Embryonic facial prominence (tissue), 1 donor: ENCODE data around the gene LTA.

Experiments used
- DNase-seq: peaks from one replicate; pipeline ENCODE4 v3.0.0-alpha.2; 2016; ENCODE audit errors: extremely low spot score

The LTA gene

DNA sequence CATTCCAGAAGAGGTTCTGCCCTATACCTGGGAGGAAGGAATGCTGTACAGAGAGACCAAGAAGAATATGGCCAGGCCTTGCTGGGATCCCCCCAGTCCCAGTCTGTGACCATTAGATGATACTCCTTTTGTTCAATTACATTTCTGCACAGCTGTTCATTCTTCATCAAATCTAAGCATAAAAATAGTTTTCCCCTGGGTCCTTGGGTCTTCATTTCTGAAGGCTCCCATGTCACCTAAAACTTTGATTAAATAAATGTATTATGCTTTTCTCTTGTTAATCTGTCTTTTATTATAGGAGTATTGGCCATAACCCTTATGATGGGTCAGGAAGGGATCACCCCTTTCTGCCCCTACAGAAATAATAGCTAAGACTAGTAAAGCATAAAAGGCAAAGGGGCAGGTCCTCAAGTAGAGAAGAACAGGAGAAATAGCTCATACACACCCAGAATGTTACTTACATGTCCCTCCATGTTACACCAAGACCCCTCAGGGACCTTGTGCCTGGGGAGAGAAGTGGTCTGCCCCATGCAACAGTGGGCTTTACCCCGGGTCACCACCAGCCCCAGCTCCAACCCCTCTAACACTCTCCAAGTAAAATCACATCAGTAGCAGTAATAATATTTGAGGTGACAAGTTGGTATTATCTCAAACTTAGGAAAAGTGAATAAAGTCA, 2.1 kb upstream of the LTA start:
- no peak for DNase-seq

DNA sequence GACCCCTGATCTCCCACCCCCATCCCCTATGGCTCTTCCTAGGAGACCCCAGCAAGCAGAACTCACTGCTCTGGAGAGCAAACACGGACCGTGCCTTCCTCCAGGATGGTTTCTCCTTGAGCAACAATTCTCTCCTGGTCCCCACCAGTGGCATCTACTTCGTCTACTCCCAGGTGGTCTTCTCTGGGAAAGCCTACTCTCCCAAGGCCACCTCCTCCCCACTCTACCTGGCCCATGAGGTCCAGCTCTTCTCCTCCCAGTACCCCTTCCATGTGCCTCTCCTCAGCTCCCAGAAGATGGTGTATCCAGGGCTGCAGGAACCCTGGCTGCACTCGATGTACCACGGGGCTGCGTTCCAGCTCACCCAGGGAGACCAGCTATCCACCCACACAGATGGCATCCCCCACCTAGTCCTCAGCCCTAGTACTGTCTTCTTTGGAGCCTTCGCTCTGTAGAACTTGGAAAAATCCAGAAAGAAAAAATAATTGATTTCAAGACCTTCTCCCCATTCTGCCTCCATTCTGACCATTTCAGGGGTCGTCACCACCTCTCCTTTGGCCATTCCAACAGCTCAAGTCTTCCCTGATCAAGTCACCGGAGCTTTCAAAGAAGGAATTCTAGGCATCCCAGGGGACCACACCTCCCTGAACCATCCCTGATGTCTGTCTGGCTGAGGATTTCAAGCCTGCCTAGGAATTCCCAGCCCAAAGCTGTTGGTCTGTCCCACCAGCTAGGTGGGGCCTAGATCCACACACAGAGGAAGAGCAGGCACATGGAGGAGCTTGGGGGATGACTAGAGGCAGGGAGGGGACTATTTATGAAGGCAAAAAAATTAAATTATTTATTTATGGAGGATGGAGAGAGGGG, 1.4 kb downstream of the LTA start:
- no peak for DNase-seq

DNA sequence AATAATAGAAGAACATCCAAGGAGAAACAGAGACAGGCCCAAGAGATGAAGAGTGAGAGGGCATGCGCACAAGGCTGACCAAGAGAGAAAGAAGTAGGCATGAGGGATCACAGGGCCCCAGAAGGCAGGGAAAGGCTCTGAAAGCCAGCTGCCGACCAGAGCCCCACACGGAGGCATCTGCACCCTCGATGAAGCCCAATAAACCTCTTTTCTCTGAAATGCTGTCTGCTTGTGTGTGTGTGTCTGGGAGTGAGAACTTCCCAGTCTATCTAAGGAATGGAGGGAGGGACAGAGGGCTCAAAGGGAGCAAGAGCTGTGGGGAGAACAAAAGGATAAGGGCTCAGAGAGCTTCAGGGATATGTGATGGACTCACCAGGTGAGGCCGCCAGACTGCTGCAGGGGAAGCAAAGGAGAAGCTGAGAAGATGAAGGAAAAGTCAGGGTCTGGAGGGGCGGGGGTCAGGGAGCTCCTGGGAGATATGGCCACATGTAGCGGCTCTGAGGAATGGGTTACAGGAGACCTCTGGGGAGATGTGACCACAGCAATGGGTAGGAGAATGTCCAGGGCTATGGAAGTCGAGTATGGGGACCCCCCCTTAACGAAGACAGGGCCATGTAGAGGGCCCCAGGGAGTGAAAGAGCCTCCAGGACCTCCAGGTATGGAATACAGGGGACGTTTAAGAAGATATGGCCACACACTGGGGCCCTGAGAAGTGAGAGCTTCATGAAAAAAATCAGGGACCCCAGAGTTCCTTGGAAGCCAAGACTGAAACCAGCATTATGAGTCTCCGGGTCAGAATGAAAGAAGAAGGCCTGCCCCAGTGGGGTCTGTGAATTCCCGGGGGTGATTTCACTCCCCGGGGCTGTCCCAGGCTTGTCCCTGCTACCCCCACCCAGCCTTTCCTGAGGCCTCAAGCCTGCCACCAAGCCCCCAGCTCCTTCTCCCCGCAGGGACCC, 2.3 kb downstream of the LTA start:
- no peak for DNase-seq

DNA sequence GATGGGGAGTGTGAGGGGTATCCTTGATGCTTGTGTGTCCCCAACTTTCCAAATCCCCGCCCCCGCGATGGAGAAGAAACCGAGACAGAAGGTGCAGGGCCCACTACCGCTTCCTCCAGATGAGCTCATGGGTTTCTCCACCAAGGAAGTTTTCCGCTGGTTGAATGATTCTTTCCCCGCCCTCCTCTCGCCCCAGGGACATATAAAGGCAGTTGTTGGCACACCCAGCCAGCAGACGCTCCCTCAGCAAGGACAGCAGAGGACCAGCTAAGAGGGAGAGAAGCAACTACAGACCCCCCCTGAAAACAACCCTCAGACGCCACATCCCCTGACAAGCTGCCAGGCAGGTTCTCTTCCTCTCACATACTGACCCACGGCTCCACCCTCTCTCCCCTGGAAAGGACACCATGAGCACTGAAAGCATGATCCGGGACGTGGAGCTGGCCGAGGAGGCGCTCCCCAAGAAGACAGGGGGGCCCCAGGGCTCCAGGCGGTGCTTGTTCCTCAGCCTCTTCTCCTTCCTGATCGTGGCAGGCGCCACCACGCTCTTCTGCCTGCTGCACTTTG, 3.3 kb downstream of the LTA start, which contains the start of gene TNF:
TSS of gene TNF (plus strand) at position 231 of the 567 bp plus-strand sequence. CDS start at position 408, 177 bp downstream.
- no peak for DNase-seq

DNA sequence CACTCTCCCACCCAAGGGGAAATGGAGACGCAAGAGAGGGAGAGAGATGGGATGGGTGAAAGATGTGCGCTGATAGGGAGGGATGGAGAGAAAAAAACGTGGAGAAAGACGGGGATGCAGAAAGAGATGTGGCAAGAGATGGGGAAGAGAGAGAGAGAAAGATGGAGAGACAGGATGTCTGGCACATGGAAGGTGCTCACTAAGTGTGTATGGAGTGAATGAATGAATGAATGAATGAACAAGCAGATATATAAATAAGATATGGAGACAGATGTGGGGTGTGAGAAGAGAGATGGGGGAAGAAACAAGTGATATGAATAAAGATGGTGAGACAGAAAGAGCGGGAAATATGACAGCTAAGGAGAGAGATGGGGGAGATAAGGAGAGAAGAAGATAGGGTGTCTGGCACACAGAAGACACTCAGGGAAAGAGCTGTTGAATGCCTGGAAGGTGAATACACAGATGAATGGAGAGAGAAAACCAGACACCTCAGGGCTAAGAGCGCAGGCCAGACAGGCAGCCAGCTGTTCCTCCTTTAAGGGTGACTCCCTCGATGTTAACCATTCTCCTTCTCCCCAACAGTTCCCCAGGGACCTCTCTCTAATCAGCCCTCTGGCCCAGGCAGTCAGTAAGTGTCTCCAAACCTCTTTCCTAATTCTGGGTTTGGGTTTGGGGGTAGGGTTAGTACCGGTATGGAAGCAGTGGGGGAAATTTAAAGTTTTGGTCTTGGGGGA, 4.0 kb downstream of the LTA start:
- DNase-seq = no peak

DNA sequence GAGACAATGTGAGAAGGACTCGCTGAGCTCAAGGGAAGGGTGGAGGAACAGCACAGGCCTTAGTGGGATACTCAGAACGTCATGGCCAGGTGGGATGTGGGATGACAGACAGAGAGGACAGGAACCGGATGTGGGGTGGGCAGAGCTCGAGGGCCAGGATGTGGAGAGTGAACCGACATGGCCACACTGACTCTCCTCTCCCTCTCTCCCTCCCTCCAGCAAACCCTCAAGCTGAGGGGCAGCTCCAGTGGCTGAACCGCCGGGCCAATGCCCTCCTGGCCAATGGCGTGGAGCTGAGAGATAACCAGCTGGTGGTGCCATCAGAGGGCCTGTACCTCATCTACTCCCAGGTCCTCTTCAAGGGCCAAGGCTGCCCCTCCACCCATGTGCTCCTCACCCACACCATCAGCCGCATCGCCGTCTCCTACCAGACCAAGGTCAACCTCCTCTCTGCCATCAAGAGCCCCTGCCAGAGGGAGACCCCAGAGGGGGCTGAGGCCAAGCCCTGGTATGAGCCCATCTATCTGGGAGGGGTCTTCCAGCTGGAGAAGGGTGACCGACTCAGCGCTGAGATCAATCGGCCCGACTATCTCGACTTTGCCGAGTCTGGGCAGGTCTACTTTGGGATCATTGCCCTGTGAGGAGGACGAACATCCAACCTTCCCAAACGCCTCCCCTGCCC, 4.9 kb downstream of the LTA start:
- no peak for DNase-seq

DNA sequence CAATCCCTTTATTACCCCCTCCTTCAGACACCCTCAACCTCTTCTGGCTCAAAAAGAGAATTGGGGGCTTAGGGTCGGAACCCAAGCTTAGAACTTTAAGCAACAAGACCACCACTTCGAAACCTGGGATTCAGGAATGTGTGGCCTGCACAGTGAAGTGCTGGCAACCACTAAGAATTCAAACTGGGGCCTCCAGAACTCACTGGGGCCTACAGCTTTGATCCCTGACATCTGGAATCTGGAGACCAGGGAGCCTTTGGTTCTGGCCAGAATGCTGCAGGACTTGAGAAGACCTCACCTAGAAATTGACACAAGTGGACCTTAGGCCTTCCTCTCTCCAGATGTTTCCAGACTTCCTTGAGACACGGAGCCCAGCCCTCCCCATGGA, 5.5 kb downstream of the LTA start:
- no peak for DNase-seq

DNA sequence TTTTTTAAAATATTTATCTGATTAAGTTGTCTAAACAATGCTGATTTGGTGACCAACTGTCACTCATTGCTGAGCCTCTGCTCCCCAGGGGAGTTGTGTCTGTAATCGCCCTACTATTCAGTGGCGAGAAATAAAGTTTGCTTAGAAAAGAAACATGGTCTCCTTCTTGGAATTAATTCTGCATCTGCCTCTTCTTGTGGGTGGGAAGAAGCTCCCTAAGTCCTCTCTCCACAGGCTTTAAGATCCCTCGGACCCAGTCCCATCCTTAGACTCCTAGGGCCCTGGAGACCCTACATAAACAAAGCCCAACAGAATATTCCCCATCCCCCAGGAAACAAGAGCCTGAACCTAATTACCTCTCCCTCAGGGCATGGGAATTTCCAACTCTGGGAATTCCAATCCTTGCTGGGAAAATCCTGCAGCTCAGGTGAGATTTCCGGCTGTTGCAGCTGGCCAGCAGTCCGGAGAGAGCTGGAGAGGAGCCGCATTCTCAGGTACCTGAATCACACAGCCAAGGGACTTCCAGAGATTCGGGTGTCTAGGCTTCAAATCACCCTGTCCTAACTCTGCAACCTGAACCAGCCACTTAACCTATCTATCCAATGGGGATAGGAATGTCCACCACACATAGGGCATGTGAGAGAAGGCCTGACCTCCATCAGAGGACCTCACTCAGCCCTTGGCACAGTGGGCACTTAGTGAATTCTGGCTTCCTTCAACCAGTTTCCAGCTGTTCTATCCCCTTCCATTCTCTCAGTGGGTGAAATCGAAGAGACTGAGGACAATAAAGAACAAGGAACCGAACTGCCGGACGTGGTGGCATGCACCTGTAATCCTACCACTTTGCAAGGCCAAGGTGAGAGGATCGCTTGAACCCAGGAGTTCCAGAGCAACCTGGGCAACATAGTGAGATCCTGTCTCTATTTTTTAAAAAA, 6.4 kb downstream of the LTA start:
- no peak for DNase-seq

DNA sequence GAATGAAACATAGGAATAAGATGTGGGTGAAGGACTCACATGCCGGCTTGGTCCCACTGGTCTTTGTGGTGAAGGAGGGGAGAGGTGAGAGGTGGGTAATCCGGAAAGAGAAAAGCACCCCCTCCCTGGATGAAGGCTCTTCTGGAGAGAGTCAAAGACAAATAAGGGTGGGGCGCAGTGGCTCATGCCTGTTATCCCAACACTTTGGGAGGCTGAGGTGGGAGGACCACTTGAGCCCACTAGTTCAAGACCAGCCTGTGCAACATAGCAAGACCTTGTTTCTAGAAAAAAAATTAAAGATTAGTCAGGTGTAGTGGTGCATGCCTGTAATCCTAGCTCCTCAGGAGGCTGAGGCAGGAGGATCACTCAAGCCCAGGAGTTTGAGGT, 7.0 kb downstream of the LTA start:
- DNase-seq = no peak

DNA sequence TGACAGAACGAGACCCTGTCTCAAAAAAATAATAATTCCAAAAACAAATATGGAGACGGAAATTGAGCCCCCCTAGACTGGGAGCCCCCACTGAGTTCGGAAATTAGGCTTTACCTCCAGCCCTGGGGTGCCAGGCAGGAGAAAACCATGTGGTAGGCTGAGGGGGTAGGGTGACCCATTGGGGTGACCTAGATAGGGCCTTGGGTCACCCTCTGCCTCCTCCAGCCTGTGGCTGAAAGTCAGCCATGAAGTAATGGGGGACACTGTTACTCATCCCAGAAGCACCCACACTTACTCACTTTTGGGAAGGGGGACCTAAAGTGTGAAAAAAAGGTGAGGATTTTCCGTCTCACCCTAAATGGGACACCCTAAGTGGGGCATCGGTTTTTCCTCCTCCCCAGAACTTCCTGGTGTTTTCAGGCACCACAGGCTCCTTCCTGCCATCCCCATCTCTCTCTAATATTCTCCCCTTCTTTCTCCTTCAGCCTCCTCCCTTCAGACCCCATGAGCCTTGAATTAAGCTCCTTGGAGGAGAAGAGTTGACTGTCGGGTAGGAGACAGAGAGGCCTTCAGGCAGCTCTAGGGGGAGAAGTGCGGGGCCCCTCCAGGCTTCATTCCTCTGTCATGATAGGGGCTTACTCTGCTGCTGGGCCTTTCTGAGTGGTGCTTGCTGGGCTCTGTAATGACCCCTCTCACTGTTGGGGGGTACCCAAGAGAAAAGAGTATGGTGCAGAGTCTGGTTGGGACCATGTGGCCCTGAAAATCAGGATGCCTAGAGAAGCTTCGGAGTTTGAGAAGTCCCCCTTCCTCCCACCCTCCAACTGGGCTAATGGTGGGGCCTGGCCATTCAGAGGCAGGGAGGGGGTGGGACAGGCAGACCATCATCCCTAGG, 7.7 kb downstream of the LTA start:
- DNase-seq = no peak

DNA sequence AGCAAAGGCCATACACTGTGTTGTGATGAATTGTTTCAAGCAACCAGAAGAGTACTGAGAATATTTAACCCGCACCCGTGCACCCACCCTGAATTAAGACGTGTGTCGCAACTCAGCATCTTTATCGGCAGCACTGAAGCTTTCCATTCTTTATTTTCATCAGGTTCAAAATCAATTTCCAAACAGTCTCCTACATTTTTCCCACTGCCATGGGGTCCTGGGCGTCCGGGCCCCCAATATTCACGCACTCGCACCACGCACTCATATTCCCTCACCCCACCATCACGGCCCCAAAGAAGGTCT, 8.3 kb downstream of the LTA start:
- DNase-seq = no peak

DNA sequence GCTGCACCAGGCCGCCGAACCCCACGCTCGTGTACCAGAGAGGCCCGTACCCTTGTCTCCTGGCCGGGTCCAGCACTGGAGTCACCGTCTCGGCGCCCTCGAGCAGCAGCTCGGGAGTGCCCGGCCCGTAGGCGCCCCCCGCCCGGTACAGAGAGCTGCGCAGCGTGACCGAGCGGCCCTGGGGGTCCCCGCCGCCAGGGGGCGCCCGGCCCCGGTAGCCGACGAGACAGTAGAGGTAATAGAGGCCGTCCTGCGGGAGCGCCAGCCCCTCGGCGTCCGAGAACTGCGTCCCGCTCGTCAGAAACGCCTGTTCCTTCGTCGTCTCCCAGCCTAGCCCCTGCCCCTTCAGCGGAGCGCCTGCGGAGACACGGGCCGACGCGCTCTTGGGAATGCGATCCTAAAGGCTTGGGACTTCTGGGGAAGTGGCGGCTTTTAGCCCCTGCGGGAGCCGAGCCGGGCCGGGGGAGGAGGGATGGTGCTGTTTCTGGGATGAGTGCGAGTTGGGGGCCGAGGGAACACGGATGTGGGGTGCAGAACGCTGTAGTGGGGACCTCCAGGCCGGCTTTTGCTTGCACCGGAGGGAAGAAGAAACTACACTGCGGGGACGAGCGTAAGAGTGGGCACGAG, 8.8 kb downstream of the LTA start:
- DNase-seq = peak; percentile 42

DNA sequence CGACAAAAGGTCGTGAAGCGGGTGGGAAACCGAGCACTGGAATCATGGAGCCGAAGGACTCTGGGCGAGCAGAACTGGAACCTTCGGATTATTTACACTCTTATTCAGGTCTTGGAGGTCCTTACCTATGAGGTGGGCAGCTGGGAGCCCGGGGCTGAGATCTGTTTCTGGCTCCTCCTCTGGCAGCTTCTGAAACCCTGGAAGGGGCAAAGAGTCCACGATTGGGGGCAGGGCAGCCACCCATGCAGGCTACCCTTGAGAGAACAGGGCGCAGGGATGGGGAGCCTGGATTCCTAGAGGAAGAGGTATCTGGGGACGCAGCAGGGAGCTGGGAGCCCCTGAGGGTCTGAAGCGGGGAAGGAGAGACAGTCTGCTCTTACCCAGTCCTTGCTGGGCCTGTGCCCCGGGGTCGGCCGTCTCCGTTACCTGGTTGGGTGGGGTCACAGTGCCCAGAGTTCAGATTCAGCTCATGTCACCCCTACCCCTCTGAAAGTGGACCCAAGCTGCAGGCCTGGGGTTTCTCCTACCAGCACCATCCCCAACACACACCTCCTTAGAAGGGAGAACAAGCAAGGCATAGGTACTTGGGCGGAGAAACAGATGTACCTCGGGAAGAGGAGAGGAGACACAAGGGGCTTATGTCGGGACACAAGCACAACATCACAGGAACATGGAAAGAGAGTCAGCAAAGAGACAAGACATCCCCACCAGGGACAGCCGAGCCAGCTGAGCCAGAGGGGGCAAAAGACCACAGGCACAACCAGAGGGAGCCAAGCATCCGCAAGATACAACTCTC, 9.5 kb downstream of the LTA start:
- no peak for DNase-seq

DNA sequence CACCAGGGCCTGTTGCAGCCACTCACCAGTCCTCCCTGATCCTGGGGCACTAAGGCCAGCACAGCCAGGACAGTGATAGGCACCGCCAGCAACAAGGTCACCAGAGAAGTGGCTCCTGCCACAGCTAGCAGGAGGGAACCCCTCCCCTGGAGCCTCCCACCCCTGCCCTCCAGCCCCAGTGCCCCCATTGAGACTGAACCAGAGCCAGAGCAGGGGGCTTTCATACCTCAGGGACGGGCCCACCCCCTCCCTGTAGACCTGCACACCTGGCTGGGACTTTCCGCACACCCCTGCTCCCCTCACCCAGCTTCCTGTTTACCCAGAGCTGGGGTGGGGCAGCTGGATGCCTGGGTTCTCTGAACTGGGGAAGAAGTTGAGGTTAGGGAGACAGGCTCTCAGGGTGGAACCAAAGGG, 10.1 kb downstream of the LTA start, which contains the start of gene LTB:
TSS of gene LTB (minus strand) at position 195 of the 414 bp plus-strand sequence. CDS start at position 188, 7 bp downstream.
- DNase-seq = no peak

DNA sequence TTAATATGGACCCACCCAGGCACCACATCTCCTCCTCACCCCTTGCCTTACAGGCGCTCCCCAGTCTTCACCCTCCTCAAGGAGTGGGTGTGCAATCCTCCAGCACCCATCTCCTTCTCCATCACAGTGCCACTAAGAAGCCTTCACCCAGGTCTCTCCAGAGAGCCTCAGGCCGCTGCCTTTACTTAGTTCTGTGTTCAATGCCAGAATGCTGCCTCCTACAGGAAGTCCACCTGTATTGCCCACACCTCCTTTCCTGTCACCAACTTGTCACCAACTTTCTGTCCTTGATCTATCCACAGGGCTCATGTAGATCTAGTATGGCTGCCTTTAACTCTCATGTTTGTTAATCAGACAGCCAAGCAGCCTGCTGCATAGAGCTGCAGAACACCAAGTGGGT, 13.4 kb downstream of the LTA start:
- DNase-seq = no peak

DNA sequence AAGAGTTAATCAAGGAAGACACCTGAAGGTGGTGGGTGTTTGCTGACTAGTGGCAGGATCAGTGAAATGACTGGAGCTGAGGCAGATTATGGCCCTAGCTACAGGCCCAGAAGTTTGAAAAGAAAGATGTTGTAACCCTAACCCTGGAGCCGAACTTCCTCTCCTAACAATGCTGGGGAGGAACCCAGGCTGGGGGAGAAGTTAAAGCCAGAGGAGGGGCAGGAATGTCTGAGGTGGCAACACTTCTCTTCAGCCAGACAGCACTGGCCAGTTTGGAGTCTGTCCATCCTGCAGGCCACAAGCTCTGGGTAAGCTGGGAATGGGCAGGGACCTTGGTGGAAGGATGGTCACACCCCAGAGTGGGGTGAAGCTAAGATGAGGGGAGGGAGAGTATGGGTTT, 13.9 kb downstream of the LTA start, which contains the start of gene LST1:
TSS of gene LST1 (plus strand) at position 270 of the 400 bp plus-strand sequence. CDS start 1,023 bp downstream, outside the sequence.
- DNase-seq = no peak
